SIG-M5 (cell line): ENCODE measurements around the gene OR4X1.
"Not testable (repeated sequence)": the region's sequence is repeated elsewhere in the genome, so short reads cannot be mapped to it uniquely, and the experiment has no call there.

Source experiments
- DNase-seq: peaks from one replicate; lab custom pipeline; 2025; lab: John Stamatoyannopoulos, UW

OR4X1 gene

DNA sequence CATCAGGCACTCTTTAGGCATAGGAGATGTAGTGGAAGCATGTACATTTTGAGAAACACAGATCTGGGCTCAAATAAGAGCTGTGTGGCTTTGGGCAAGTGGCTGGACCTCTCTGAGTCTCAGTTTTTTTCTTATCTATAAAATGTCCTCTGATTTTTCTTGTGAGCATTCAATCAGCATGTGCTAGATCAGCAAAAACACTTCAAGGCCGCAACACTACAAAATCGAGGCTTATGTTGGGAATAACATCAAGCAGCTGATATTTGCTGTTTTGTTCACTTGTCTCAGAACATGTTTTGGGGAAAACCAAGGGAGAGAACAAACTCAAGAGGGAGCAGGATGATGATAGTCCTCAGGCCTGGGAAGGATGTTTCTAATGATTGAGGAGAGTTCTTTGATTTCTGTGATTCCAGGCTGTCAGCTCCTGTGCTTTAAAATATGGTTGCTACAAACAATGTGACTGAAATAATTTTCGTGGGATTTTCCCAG, at the start of gene OR4X1:
Gene OR4X1, plus strand, starts transcription at position 439 of the 489 bp plus-strand sequence. Its CDS starts 0 bp downstream, at position 439.
- DNase-seq = no peak

DNA sequence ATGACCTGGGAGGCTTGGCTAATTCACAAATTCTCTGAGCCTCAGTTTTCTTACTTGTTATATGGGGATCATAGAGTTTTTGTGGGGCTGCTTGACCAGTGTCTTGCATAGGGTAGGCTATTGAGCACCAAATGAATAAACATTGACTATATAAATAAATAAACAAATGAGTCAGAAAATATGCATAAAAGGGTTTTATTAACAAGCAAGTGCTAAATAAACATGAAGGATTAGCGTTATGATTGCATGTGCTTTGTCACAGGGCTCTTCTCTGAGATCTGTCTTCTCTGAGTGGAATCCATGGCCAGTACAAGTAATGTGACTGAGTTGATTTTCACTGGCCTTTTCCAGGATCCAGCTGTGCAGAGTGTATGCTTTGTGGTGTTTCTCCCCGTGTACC, 47.2 kb upstream of the OR4X1 start, which contains the start of gene OR4B1:
Gene OR4B1, plus strand, starts transcription at position 301 of the 400 bp plus-strand sequence. Its CDS starts 0 bp downstream, at position 301.
- DNase-seq = no peak

- DNase-seq = no peak
Observed at GRCh38 chr11:48228761-48229160, 34.9 kb upstream of the OR4X1 start.

DNA sequence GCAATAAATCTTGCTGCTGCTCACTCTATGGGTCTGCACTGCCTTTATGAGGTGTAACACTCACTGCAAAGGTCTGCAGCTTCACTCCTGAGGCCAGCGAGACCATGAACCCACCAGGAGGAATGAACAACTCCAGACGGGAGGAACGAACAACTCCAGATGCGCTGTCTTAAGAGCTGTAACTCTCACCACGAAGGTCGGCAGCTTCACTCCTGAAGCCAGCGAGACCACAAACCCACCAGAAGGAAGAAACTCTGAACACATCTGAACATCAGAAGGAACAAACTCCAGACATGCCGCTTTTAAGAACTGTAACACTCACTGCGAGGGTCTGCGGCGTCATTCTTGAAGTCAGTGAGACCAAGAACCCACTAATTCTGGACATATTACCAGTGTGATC, 33.6 kb upstream of the OR4X1 start:
- not testable (repeated sequence) for DNase-seq

- DNase-seq = no peak
Observed at GRCh38 chr11:48237727-48238126, 25.9 kb upstream of the OR4X1 start.

GRCh38 chr11:48242501-48242900, 21.2 kb upstream of the OR4X1 start:
- no peak for DNase-seq

DNA sequence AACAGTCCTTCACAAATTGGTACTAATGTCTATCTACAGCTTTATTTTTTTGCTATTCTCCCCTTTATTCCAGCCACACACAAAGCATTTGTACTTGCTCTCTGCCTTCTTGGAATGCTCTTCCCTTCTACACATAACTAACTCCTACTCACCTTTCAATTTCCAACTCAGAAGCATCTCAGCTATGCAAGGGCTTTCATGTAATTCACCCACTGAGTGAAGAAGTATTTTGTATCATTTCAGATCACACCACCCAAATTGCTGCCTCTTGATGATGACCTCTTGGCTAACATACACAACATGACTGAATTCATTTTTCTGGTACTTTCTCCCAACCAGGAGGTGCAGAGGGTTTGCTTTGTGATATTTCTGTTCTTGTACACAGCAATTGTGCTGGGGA, 18.9 kb upstream of the OR4X1 start, which contains the start of gene OR4X2:
Gene OR4X2, plus strand, starts transcription at position 301 of the 400 bp plus-strand sequence. Its CDS starts 0 bp downstream, at position 301.
- no peak for DNase-seq

- DNase-seq = no peak
Observed at GRCh38 chr11:48248902-48249301, 14.8 kb upstream of the OR4X1 start.

GRCh38 chr11:48261600-48261999, 2.1 kb upstream of the OR4X1 start:
- no peak for DNase-seq

DNA sequence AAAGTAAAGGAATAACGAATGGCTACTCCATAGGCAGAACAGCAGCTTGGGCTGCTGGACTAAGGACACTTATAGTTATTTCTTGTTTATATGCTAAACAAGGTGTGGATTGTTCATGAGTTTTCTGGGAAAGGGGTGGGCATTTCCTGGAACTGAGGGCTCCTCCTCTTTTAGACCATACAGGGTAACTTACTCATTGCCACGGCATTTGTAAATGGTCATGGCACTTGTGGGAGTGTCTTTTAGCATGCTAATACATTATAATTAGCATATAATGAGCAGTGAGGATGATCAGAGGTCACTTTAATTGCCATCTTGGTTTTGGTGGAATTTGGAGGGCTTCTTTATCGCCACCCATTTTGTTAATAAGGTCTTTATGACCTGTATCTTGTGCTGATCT, 7.0 kb downstream of the OR4X1 start:
- DNase-seq = no peak

DNA sequence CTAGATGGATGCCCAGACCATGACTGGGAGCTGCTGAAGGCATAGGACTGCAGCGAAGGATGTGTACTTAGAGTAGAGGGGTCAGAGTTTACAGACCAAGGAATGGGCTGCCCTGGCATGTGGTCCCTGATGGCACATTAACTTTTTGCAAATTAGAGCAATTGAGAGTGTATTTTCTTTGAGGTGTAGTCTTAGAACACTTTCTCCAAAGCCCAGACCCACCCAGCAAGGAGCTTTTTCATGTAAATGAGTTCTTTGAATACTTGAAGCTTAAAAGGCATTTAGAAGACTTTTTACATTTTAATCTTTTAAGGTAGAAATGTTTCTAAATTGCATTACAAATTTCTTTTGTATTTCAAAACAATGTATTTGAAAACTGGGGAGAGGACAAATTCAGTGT, 8.9 kb downstream of the OR4X1 start:
- DNase-seq = no peak

GRCh38 chr11:48305923-48306322, 42.3 kb downstream of the OR4X1 start, which contains the start of gene OR4S1:
OR4S1 (plus strand) TSS chr11:48306223; CDS start chr11:48306223, 0 bp downstream.
- DNase-seq = no peak

DNA sequence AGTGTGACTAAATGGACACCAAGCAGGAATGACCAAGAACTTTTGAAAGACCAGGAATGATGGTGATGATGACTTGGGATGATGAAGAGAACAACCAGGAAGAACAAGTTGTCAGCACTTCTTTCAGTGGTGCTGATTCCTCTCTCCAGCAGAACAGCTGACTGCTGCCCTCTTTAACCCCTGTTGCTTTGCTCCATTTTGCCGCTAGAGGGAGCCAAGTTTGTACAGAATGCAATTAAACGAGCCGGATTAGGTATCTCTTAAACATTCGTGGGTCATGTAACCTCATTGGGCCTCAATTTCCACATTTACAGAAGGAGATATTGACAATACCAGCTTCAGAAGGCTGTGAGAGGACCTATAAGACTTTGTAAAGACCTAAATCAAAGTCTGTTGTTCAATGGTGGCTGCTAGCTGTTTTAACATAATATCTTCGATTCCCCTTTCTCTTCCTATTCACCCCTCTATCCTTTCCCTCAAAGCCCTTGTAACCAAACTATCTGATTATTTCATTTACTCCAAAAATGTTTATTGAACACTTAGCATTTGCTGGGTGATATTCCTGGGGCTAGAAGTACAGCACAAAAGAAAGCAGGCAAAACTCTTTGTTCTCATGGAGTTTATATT, 44.2 kb downstream of the OR4X1 start:
- no peak for DNase-seq

DNA sequence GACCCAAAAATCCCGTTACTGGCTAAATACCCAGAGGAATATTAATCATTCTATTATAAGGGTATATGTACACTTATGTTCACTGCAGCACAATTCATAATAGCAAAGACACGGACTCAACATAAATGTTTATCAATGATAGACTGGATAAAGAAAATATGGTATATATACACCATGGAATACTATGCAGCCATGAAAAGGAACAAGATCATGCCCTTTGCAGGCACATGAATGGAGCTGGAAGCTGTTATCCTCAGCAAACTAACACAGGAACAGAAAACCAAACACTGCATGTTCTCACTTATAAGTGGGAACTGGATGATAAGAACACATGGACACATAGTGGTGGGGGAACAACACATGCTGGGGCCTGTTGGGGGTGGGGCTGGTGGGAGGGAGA, 49.9 kb downstream of the OR4X1 start:
- not testable (repeated sequence) for DNase-seq
